Right ventricle myocardium superior (tissue), 1 donor: ENCODE measurements around the gene PSAP. TPM values are rescaled to one million over a fixed set of nuclear protein-coding genes. Genes with fewer than 3 reads are reported as not detected.

Experiments
- ATAC-seq: fragments of 200-7000 bp; cut with Tn5 transposase; one replicate; pipeline ENCODE4 v1.9.1; 2020; ENCODE audit warnings: mild to moderate bottlenecking; ENCODE audit not compliant: poor library complexity
- DNase-seq: peaks from one replicate; pipeline ENCODE4 v3.0.0-alpha.2; 2020
- intact Hi-C: fragments of 100-400 bp; cut with DNase I; formaldehyde crosslinking; loops from one replicate; pipeline ENCODE4 v1.11.2; 2022
- total RNA-seq: library from RNA; stranded (reverse); fragmentation: NEBNext Ultra II Directional; extraction: Animal tissue kit (Norgen Biotek cat#: 25700); gene quantifications from one replicate; pipeline ENCODE4 v1.2.1, GENCODE V29; 2021
- donor health status: DM: no; HTN: yes; CAD: no; lungs with severe emphysema.

PSAP gene
- total RNA-seq, 1 donor from 2014 or later = 1,816 TPM

GRCh38 chr10:71816936-71817618, 34.0 kb downstream of the PSAP start:
- DNase-seq = no peak
- intact Hi-C loops = no loop called here
- ATAC-seq = no peak

GRCh38 chr10:71816421-71816851, 34.6 kb downstream of the PSAP start:
- intact Hi-C loops = no loop called here
- ATAC-seq = no peak
- no peak for DNase-seq

GRCh38 chr10:71815515-71816130, 35.4 kb downstream of the PSAP start:
- intact Hi-C loops = no loop called here
- ATAC-seq = no peak
- DNase-seq = no peak

GRCh38 chr10:71814922-71815411, 36.1 kb downstream of the PSAP start:
- intact Hi-C loops = loop anchor here (5.0 kb wide), 1 partner anchor 498 kb away; the partner anchor contains the start of gene SLC29A3
- ATAC-seq (no peak), DNase-seq (no peak)

GRCh38 chr10:71812913-71813590, 38.0 kb downstream of the PSAP start:
- no peak for DNase-seq
- intact Hi-C loops = loop anchor here (5.0 kb wide), 1 partner anchor 496 kb away; the partner anchor contains the start of gene SLC29A3
- peak; percentile 2 for ATAC-seq

- intact Hi-C loops = loop anchor here (5.0 kb wide), 1 partner anchor 495 kb away; the partner anchor contains the start of gene SLC29A3
- DNase-seq = peak; percentile 83
- peak; percentile 85 for ATAC-seq
Observed at GRCh38 chr10:71812016-71812912, 38.8 kb downstream of the PSAP start.

GRCh38 chr10:71811351-71811750, 39.7 kb downstream of the PSAP start:
- ATAC-seq = no peak
- intact Hi-C loops = loop anchor here (5.0 kb wide), 1 partner anchor 494 kb away; the partner anchor contains the start of gene SLC29A3
- no peak for DNase-seq

- ATAC-seq (no peak), DNase-seq (no peak)
- intact Hi-C loops = loop anchor here (5.0 kb wide), 1 partner anchor 493 kb away; the partner anchor contains the start of gene SLC29A3
Observed at GRCh38 chr10:71810048-71810750, 40.9 kb downstream of the PSAP start.

- DNase-seq (no peak), ATAC-seq (no peak)
- intact Hi-C loops = loop anchor here (5.0 to 10.0 kb wide), 2 partner anchors 425 to 492 kb away; partner anchors contain the start of gene SLC29A3
Observed at GRCh38 chr10:71809628-71810027, 41.4 kb downstream of the PSAP start.

- intact Hi-C loops = loop anchor here (10.0 kb wide), 1 partner anchor 423 kb away; no protein-coding TSS in a partner anchor
- ATAC-seq = no peak
- no peak for DNase-seq
Observed at GRCh38 chr10:71807557-71808510, 43.2 kb downstream of the PSAP start.

GRCh38 chr10:71806704-71807556, 44.1 kb downstream of the PSAP start:
- DNase-seq (no peak), ATAC-seq (no peak)
- intact Hi-C loops = loop anchor here (10.0 kb wide), 1 partner anchor 422 kb away; no protein-coding TSS in a partner anchor

GRCh38 chr10:71805776-71806703, 45.0 kb downstream of the PSAP start:
- ATAC-seq (peak; percentile 66), DNase-seq (peak; percentile 63)
- intact Hi-C loops = loop anchor here (10.0 kb wide), 1 partner anchor 421 kb away; no protein-coding TSS in a partner anchor

- peak; percentile 38 for ATAC-seq
- DNase-seq = no peak
- intact Hi-C loops = loop anchor here (10.0 kb wide), 1 partner anchor 419 kb away; no protein-coding TSS in a partner anchor
Observed at GRCh38 chr10:71804077-71804476, 47.0 kb downstream of the PSAP start.

- intact Hi-C loops = loop anchor here (10.0 kb wide), 1 partner anchor 418 kb away; no protein-coding TSS in a partner anchor
- DNase-seq (no peak), ATAC-seq (no peak)
Observed at GRCh38 chr10:71802715-71803488, 48.1 kb downstream of the PSAP start.
